Heart left ventricle (tissue), 13 donors: ENCODE measurements around the gene MSMP.

Experiments
- POLR2A ChIP-seq, 2 donors: fragments of 450-650 bp; IDR thresholded peaks; one replicate each; pipeline ENCODE4 v1.6.1; 2017; ENCODE audit warnings: antibody characterized with exemption in 2 of 2, mild to moderate bottlenecking in 2 of 2, moderate library complexity in 2 of 2
- TF ChIP-seq, protein P1 (sequence below), 12 donors: fragments of 200-600 bp; sonication (generic) in 4 of 12; IDR thresholded peaks; one replicate each; pipeline versions ENCODE4 v1.5.0 to v1.8.0; 2018 to 2022; ENCODE audit warnings: antibody characterized with exemption in 12 of 12, mild to moderate bottlenecking in 5 of 12
- donor health status: ischemic (EF 13 %, LVEDD 7.1; RV severe dilation, severe dysfunction).
- donor health status: DM: no; HTN: yes; CAD: no.
- donor health status: DM: no; HTN: no; CAD: no.
- donor health status: ischemic (EF 25% LVEDD 6.9; RV normal size, moderate dysfunction).
- donor health status: ischemic (EF 25% LVEDD 5.7; RV mildly dilated, moderate dysfunction).
- donor health status: ischemic (EF 35%, LVEDD 5.7; RV mildly dilated, moderate dysfunction).
- donor health status: nonischemic (EF 11% LVEDD 7.7; RV severe dilation, severe dysfunction).
- donor health status: DM: yes; HTN: yes; CAD: no.
- donor health status: PGD.
- donor health status: ischemic (EF 29% LVEDD 5.4; RV normal size, mild dysfunction).
- donor health status: nonischemic (EF 23%, LVEDD 6.1; RV moderate dilation, normal function).

DNA sequence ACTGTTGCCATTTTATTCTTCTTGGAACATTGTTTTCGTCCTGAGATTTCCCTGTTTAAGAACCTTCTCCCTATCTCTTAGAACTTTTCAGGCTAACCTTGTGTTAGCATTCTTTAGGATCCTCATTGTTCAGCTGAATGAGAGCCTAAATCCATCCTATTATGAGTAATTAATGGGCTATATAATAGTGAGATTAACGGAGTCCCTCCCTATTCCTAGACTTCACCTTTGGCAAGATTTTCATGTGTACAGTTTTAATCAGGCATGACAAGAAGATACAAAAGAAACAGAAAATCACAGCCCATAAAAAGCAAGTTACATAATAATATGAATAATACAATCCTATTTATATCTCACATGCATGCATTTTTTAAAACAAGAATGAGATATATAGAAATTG, 9.1 kb upstream of the MSMP start:
- TF ChIP-seq, protein P1, sequence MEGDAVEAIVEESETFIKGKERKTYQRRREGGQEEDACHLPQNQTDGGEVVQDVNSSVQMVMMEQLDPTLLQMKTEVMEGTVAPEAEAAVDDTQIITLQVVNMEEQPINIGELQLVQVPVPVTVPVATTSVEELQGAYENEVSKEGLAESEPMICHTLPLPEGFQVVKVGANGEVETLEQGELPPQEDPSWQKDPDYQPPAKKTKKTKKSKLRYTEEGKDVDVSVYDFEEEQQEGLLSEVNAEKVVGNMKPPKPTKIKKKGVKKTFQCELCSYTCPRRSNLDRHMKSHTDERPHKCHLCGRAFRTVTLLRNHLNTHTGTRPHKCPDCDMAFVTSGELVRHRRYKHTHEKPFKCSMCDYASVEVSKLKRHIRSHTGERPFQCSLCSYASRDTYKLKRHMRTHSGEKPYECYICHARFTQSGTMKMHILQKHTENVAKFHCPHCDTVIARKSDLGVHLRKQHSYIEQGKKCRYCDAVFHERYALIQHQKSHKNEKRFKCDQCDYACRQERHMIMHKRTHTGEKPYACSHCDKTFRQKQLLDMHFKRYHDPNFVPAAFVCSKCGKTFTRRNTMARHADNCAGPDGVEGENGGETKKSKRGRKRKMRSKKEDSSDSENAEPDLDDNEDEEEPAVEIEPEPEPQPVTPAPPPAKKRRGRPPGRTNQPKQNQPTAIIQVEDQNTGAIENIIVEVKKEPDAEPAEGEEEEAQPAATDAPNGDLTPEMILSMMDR (IDR thresholded peaks at IDR 0.05) = no peak
- TF ChIP-seq POLR2A (IDR thresholded peaks at IDR 0.05) = no peak
